Islet precursor cell (in vitro differentiated cells): ENCODE results near the gene ARL15.

Experiments
- DNase-seq: peaks from one replicate; pipeline ENCODE4 v3.0.0-alpha.2; 2018

ARL15 gene

GRCh38 chr5:54195701-54196100 is 114.7 kb downstream of the ARL15 start:
- no peak for DNase-seq

GRCh38 chr5:54194318-54194717 is 116.1 kb downstream of the ARL15 start:
- no peak for DNase-seq

GRCh38 chr5:54187694-54188093 is 122.7 kb downstream of the ARL15 start:
- no peak for DNase-seq

GRCh38 chr5:54186912-54187445 is 123.4 kb downstream of the ARL15 start:
- DNase-seq = no peak

- no peak for DNase-seq
Observed at GRCh38 chr5:54186108-54186507, 124.3 kb downstream of the ARL15 start.

- DNase-seq = no peak
Observed at GRCh38 chr5:54184806-54185205, 125.6 kb downstream of the ARL15 start.

- peak; percentile 75 for DNase-seq
Observed at GRCh38 chr5:54180630-54181031, 129.7 kb downstream of the ARL15 start.

GRCh38 chr5:54178991-54179390 is 131.4 kb downstream of the ARL15 start:
- DNase-seq = no peak

GRCh38 chr5:54178207-54178606 is 132.2 kb downstream of the ARL15 start:
- DNase-seq = no peak

GRCh38 chr5:54177058-54177457 is 133.3 kb downstream of the ARL15 start:
- DNase-seq = no peak

GRCh38 chr5:54176066-54176830 is 134.1 kb downstream of the ARL15 start:
- DNase-seq = no peak

- DNase-seq = no peak
Observed at GRCh38 chr5:54173251-54173650, 137.1 kb downstream of the ARL15 start.

GRCh38 chr5:54171645-54172384 is 138.6 kb downstream of the ARL15 start:
- no peak for DNase-seq

GRCh38 chr5:54165687-54166086 is 144.7 kb downstream of the ARL15 start:
- DNase-seq = no peak

- DNase-seq = no peak
Observed at GRCh38 chr5:54162184-54162583, 148.2 kb downstream of the ARL15 start.

GRCh38 chr5:54160329-54160728 is 150.0 kb downstream of the ARL15 start:
- no peak for DNase-seq

GRCh38 chr5:54159893-54160195 is 150.5 kb downstream of the ARL15 start:
- DNase-seq = no peak

- DNase-seq = no peak
Observed at GRCh38 chr5:54159153-54159892, 151.1 kb downstream of the ARL15 start.

- DNase-seq = no peak
Observed at GRCh38 chr5:54156577-54156976, 153.8 kb downstream of the ARL15 start.

GRCh38 chr5:54150841-54151240 is 159.5 kb downstream of the ARL15 start:
- DNase-seq = no peak

GRCh38 chr5:54148858-54149257 is 161.5 kb downstream of the ARL15 start:
- no peak for DNase-seq

GRCh38 chr5:54148067-54148845 is 162.1 kb downstream of the ARL15 start:
- DNase-seq = no peak

GRCh38 chr5:54146916-54147315 is 163.5 kb downstream of the ARL15 start:
- no peak for DNase-seq
